Endothelial cell of umbilical vein (primary cell): ENCODE measurements around the gene CRTAP. TPM values are rescaled to one million over a fixed set of nuclear protein-coding genes. Genes with fewer than 3 reads are reported as not detected.

ENCODE experiments used
- BruUV-seq: library from RNA; stranded (reverse); fragments of 400-500 nt; replicated peaks from 2 replicates; lab custom pipeline; 2021; lab: Mats Ljungman, UMichigan
- CTCF ChIA-PET: fragments of 300-600, 350-600 bp; sonication (Branson Sonifier 250); formaldehyde crosslinking; loops from one replicate; lab custom pipeline; 2021; ENCODE audit warnings: antibody characterized with exemption, inconsistent platforms; lab: Charles Lee
- POLR2A ChIA-PET: fragments of 300-600, 350-600 bp; sonication (Branson Sonifier 250); formaldehyde crosslinking; loops from one replicate; lab custom pipeline; 2021; ENCODE audit warnings: antibody characterized with exemption, inconsistent platforms; lab: Charles Lee
- DNase-seq: peaks from one replicate; pipeline ENCODE4 v3.0.0-alpha.2; 2011; ENCODE audit warnings: low read depth, low spot score
- FAIRE-seq: peaks from 2 replicates; lab custom pipeline; 2011; peaks lifted over from hg19 to GRCh38; lab: Jason Lieb, UNC
- H2AFZ ChIP-seq: 2 replicates; pipeline ENCODE4 v1.6.0; 2012; ENCODE audit warnings: low read depth, low read length, control low read depth, inconsistent platforms
- H3K27ac ChIP-seq: 2 replicates; pipeline ENCODE4 v1.5.1; 2011; ENCODE audit warnings: low read depth, mild to moderate bottlenecking, control low read depth, low read length, moderate library complexity; ENCODE audit not compliant: insufficient read depth
- H3K27me3 ChIP-seq, 2 experiments: 2 replicates each; pipeline versions ENCODE4 v1.6.0 to v1.6.1; 2011; ENCODE audit warnings: low read length in 2 of 2, mixed read lengths in 1 of 2; ENCODE audit not compliant: control insufficient read depth in 2 of 2, insufficient read depth in 2 of 2
- H3K36me3 ChIP-seq, 2 experiments: 2 replicates in 1 of 2; 3 replicates in 1 of 2; pipeline ENCODE4 v1.5.1; 2011; ENCODE audit warnings: low read length in 2 of 2, mild to moderate bottlenecking in 1 of 2, moderate library complexity in 1 of 2; ENCODE audit not compliant: control insufficient read depth in 2 of 2, insufficient read depth in 2 of 2; ENCODE audit errors: extremely low read depth in 1 of 2
- H3K4me1 ChIP-seq: 3 replicates; pipeline ENCODE4 v1.5.1; 2011; ENCODE audit warnings: mild to moderate bottlenecking, low read length; ENCODE audit not compliant: control insufficient read depth, insufficient read depth; ENCODE audit errors: extremely low read depth
- H3K4me2 ChIP-seq: 2 replicates; pipeline ENCODE4 v1.6.1; 2011; ENCODE audit warnings: low read length, control low read depth, mixed read lengths; ENCODE audit not compliant: insufficient read depth
- H3K4me3 ChIP-seq, 3 experiments: fragments of 200-600 bp in 1 of 3; sonication (generic), shearing (Covaris generic) in 1 of 3; replicated peaks in 1 of 3; 2 replicates each; pipeline ENCODE4 v1.5.1; 2011 to 2016; ENCODE audit warnings: control low read depth in 3 of 3, low read length in 3 of 3, mild to moderate bottlenecking in 2 of 3, inconsistent platforms in 1 of 3, low read depth in 1 of 3, moderate library complexity in 1 of 3; ENCODE audit not compliant: insufficient read depth in 1 of 3
- H3K79me2 ChIP-seq: 2 replicates; pipeline ENCODE4 v1.6.0; 2012; ENCODE audit warnings: low read length, inconsistent platforms; ENCODE audit not compliant: control insufficient read depth, insufficient read depth
- H3K9ac ChIP-seq: replicated peaks from 2 replicates; pipeline ENCODE3; 2011; ENCODE audit warnings: low read length, control low read depth; ENCODE audit not compliant: insufficient read depth; ENCODE audit errors: extremely low read depth
- H3K9me1 ChIP-seq: replicated peaks from 3 replicates; pipeline ENCODE4 v1.6.0; 2011; ENCODE audit warnings: mild to moderate bottlenecking, low read length; ENCODE audit not compliant: control insufficient read depth, insufficient read depth; ENCODE audit errors: extremely low read depth
- H3K9me3 ChIP-seq: replicated peaks from 2 replicates; pipeline ENCODE4 v1.5.1; 2012; ENCODE audit warnings: low read length, inconsistent platforms; ENCODE audit not compliant: control insufficient read depth, insufficient read depth
- H4K20me1 ChIP-seq: replicated peaks from 2 replicates; pipeline ENCODE3; 2011; ENCODE audit warnings: mild to moderate bottlenecking, low read length; ENCODE audit not compliant: control insufficient read depth, insufficient read depth; ENCODE audit errors: extremely low read depth
- EZH2 ChIP-seq: IDR thresholded peaks from 2 replicates; pipeline ENCODE4 v1.6.1; 2012; ENCODE audit warnings: borderline replicate concordance, low read depth, mild to moderate bottlenecking, moderate library complexity, low read length, inconsistent platforms; ENCODE audit not compliant: severe bottlenecking
- FOS ChIP-seq: IDR thresholded peaks from 2 replicates; pipeline ENCODE4 v1.6.1; 2011; ENCODE audit warnings: mild to moderate bottlenecking, low read length, moderate library complexity, borderline replicate concordance; ENCODE audit not compliant: insufficient read depth
- GATA2 ChIP-seq: IDR thresholded peaks from 2 replicates; pipeline ENCODE4 v1.7.0; 2011; ENCODE audit warnings: low read depth, mild to moderate bottlenecking, moderate library complexity, mixed read lengths, low read length; ENCODE audit not compliant: insufficient read length, insufficient read depth
- JUN ChIP-seq: IDR thresholded peaks from 2 replicates; pipeline ENCODE4 v1.6.1; 2011; ENCODE audit warnings: borderline replicate concordance, low read depth; ENCODE audit not compliant: insufficient read length, insufficient read depth
- MYC ChIP-seq: IDR thresholded peaks from one replicate; pipeline ENCODE4 v1.6.1; 2011; ENCODE audit warnings: mild to moderate bottlenecking, low read depth, low read length
- POLR2A ChIP-seq: IDR thresholded peaks from 2 replicates; pipeline ENCODE4 v1.6.1; 2012; ENCODE audit warnings: low read depth, mild to moderate bottlenecking, control low read depth, low read length
- POLR2AphosphoS5 ChIP-seq: IDR thresholded peaks from 2 replicates; pipeline ENCODE4 v1.6.1; 2012; ENCODE audit warnings: low read depth, mild to moderate bottlenecking, control low read depth, low read length, moderate library complexity; ENCODE audit not compliant: insufficient read depth
- dilution Hi-C: fragments of 300-500 bp; cut with MboI; formaldehyde crosslinking; loops from one replicate; pipeline ENCODE4 v1.15.0; 2019; ENCODE audit warnings: low sequenced_read_pairs; ENCODE audit not compliant: extremely low pct_ligation_motif_present
- intact Hi-C: fragments of 100-400 bp; cut with micrococcal nuclease; formaldehyde crosslinking; loops from one replicate; pipeline ENCODE4 v1.10.0; 2022
- polyA plus RNA-seq, 4 experiments: library from polyadenylated mRNA; depleted of rRNA in 3 of 4; stranded (reverse) in 3 of 4; unstranded in 1 of 4; fragments of >200 nt; gene quantifications; 2 replicates each; pipeline versions ENCODE4 v1.2.1 to v1.2.3, GENCODE V29; 2011 to 2012; ENCODE audit warnings: missing spikeins in 1 of 4
- total RNA-seq: library from RNA; stranded (reverse); gene quantifications from 2 replicates; pipeline ENCODE4 v1.2.3, GENCODE V29; 2021
- TF ChIP-seq, protein P1 (sequence below), 2 donors: IDR thresholded peaks; 1 replicate in 1 of 2; 2 replicates in 1 of 2; pipeline ENCODE4 v1.5.1; 2011; ENCODE audit warnings: low read length in 2 of 2, mild to moderate bottlenecking in 2 of 2, moderate library complexity in 2 of 2, control low read depth in 1 of 2, inconsistent platforms in 1 of 2, low read depth in 1 of 2; ENCODE audit not compliant: insufficient read depth in 1 of 2; ENCODE audit errors: extremely low read depth in 1 of 2
- TF ChIP-seq, protein P2 (sequence below): IDR thresholded peaks from 2 replicates; pipeline ENCODE4 v1.6.1; 2011; ENCODE audit not compliant: insufficient read depth, insufficient read length

The CRTAP gene
- total and polyA plus RNA-seq, 2 donors (not counting 3 experiments of a cell fraction or from before 2014, with no cell fraction given), result 204 to 213 TPM

DNA sequence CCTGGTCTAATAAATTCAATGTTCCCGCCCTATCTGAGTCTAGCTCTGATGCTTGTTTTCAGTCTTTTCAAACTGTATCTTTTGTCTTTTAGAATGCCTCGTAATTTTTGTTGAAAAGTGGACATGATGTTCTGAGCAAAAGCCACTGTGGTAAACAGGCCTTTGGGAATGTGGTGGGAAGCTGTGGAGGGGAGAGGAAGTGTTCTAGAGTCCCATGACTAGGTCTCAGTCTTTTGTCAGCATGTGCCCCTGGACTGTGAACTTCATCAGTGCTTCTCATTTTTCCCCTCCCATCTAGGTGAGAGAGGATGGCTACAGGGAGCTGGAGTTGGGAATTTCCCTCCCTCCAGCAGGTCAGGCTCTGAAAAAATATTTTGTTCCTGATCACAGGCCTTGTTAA lies 71.0 kb downstream of the CRTAP start:
- ChIA-PET CTCF (interaction anchor here (0.8 to 1.3 kb wide), 5 partner anchors 10 to 188 kb away, joined by 3 to 10 read pairs (median 3); no protein-coding TSS in a partner anchor), POLR2A (no interaction called here)
- H3K27me3 ChIP-seq, result no peaks in the 10 kb centered on the region
- no peak overlapping the region for H3K27ac ChIP-seq
- FAIRE-seq (no peak), DNase-seq (no peak)
- intact Hi-C loops, result no loop called here
- H3K9ac ChIP-seq, result no peak overlapping the region
- no peaks in the 10 kb centered on the region for H3K36me3 ChIP-seq
- H2AFZ ChIP-seq, result no peak overlapping the region
- H3K9me3 ChIP-seq, result no peaks in the 10 kb centered on the region
- H3K4me3 ChIP-seq, result no peak overlapping the region
- peaks cover 11% of the 10 kb centered on the region for H3K4me1 ChIP-seq
- no peak overlapping the region for H3K4me2 ChIP-seq
- TF ChIP-seq JUN (no peak), POLR2AphosphoS5 (no peak), EZH2 (no peak), POLR2A (no peak), MYC (no peak), GATA2 (no peak), FOS (no peak)
- TF ChIP-seq, protein P1, sequence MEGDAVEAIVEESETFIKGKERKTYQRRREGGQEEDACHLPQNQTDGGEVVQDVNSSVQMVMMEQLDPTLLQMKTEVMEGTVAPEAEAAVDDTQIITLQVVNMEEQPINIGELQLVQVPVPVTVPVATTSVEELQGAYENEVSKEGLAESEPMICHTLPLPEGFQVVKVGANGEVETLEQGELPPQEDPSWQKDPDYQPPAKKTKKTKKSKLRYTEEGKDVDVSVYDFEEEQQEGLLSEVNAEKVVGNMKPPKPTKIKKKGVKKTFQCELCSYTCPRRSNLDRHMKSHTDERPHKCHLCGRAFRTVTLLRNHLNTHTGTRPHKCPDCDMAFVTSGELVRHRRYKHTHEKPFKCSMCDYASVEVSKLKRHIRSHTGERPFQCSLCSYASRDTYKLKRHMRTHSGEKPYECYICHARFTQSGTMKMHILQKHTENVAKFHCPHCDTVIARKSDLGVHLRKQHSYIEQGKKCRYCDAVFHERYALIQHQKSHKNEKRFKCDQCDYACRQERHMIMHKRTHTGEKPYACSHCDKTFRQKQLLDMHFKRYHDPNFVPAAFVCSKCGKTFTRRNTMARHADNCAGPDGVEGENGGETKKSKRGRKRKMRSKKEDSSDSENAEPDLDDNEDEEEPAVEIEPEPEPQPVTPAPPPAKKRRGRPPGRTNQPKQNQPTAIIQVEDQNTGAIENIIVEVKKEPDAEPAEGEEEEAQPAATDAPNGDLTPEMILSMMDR (IDR thresholded peaks at IDR 0.05; ENCODE audit: extremely low read depth in 1 of 2, insufficient read depth in 1 of 2, low read depth in 1 of 2, low read length in 2 of 2), result no peak
- TF ChIP-seq, protein P2, sequence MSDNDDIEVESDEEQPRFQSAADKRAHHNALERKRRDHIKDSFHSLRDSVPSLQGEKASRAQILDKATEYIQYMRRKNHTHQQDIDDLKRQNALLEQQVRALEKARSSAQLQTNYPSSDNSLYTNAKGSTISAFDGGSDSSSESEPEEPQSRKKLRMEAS, result no peak
- H3K79me2 ChIP-seq, result no peaks in the 10 kb centered on the region
- no TSS peak for BruUV-seq
- dilution Hi-C loops, result no loop called here
- H3K9me1 ChIP-seq, result no peaks in the 10 kb centered on the region
- no peaks in the 10 kb centered on the region for H4K20me1 ChIP-seq
